IPS-11a (cell line): ENCODE results near the gene COQ5.
A peak's percentile ranks its signal among the peaks of the same experiment; 100 is the strongest.
"Not testable (repeated sequence)": the region's sequence is repeated elsewhere in the genome, so short reads cannot be mapped to it uniquely, and the experiment has no call there.

Experiments used
- H3K4me3 ChIP-seq: one replicate; pipeline ENCODE4 v1.5.1; 2013; ENCODE audit warnings: low read depth, low read length, control low read depth

Gene COQ5

GRCh38 chr12:120528861-120529525 is at the start of gene COQ5:
Gene COQ5, minus strand, starts transcription at chr12:120529158. Its CDS starts 17 bp downstream, at chr12:120529141.
- H3K4me3 ChIP-seq: peak within 1 kb of the TSS; percentile 99

- no peak overlapping the region for H3K4me3 ChIP-seq
Measured at GRCh38 chr12:120574106-120574505, 45.1 kb upstream of the COQ5 start.

- no peak overlapping the region for H3K4me3 ChIP-seq
Measured at GRCh38 chr12:120573560-120573959, 44.6 kb upstream of the COQ5 start.

- H3K4me3 ChIP-seq: no peak overlapping the region
Measured at GRCh38 chr12:120571299-120571698, 42.3 kb upstream of the COQ5 start.

- no peak overlapping the region for H3K4me3 ChIP-seq
Measured at GRCh38 chr12:120563495-120563894, 34.5 kb upstream of the COQ5 start.

- no peak overlapping the region for H3K4me3 ChIP-seq
Measured at GRCh38 chr12:120562906-120563305, 33.9 kb upstream of the COQ5 start.

GRCh38 chr12:120557589-120557988 is 28.6 kb upstream of the COQ5 start:
- no peak overlapping the region for H3K4me3 ChIP-seq

GRCh38 chr12:120554678-120555077 is 25.7 kb upstream of the COQ5 start:
- no peak overlapping the region for H3K4me3 ChIP-seq

GRCh38 chr12:120546050-120546386 is 17.1 kb upstream of the COQ5 start:
- no peak overlapping the region for H3K4me3 ChIP-seq

GRCh38 chr12:120544691-120545090 is 15.7 kb upstream of the COQ5 start:
- no peak overlapping the region for H3K4me3 ChIP-seq

GRCh38 chr12:120542166-120542565 is 13.2 kb upstream of the COQ5 start:
- H3K4me3 ChIP-seq: no peak overlapping the region

- no peak overlapping the region for H3K4me3 ChIP-seq
Measured at GRCh38 chr12:120540445-120540844, 11.5 kb upstream of the COQ5 start.

- no peak overlapping the region for H3K4me3 ChIP-seq
Measured at GRCh38 chr12:120539303-120539702, 10.3 kb upstream of the COQ5 start.

- no peak overlapping the region for H3K4me3 ChIP-seq
Measured at GRCh38 chr12:120538281-120539156, 9.6 kb upstream of the COQ5 start.

- no peak overlapping the region for H3K4me3 ChIP-seq
Measured at GRCh38 chr12:120537856-120538220, 8.9 kb upstream of the COQ5 start.

GRCh38 chr12:120536064-120536791 is 7.3 kb upstream of the COQ5 start:
- H3K4me3 ChIP-seq: peak overlapping the region; percentile 88

- peak overlapping the region; percentile 88 for H3K4me3 ChIP-seq
Measured at GRCh38 chr12:120534703-120535655, 6.0 kb upstream of the COQ5 start.

GRCh38 chr12:120534203-120534702 is 5.3 kb upstream of the COQ5 start, which contains the start of gene RNF10:
Gene RNF10, plus strand, starts transcription at chr12:120534356. Its CDS starts 456 bp downstream, at chr12:120534812.
- H3K4me3 ChIP-seq: peak within 1 kb of the TSS; percentile 88

- no peak overlapping the region for H3K4me3 ChIP-seq
Measured at GRCh38 chr12:120532701-120533238, 3.8 kb upstream of the COQ5 start.

- not testable (repeated sequence) for H3K4me3 ChIP-seq
Measured at GRCh38 chr12:120530418-120530761, 1.4 kb upstream of the COQ5 start.
